ENCODE results near the gene MFN2.
"Not testable (repeated sequence)": the region's sequence is repeated elsewhere in the genome, so short reads cannot be mapped to it uniquely, and the experiment has no call there.

Gene MFN2

DNA sequence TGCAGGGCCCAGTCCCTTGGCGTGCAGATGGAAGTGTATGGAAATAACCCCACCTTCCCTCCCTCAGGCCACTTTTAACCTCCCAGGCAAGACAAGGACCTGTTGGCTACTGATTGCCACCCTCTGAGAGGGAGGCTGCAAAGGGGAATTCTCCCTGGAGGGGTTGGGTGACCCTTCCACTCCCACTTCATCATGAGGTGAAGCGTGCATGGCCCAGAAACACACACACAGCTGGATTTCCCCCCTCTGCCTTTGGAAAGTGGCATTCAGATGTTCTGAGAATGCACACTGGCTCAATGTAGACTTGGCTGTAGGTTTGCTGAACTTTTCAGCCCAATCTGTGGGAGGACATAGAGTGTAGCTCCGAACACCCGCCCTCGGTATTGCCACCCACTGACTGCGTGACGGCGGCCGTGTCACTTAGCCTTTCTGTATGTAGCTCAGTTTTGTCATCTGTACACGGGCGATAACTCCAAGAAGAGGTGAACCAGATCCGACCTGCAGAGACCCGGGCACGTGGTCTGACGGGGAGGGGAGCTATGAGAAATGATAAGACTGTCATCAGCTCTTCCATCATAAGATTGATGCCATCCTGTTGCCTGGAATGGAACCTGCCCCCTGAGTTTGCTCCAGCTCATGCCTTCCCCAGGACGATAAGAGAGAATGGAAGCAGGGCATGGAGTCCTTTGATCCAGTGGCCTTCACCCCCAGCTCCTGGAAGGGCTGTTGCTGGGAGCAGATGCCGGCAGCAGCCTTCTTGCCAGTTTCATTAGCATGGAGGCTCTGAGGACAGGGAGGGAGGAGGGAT lies 58.3 kb downstream of the MFN2 start:
- Histone ChIP-seq H3K27ac (ENCODE audit: low read depth, low read length) (no peak overlapping the region), H3K9ac (ENCODE audit: low read length) (no peak overlapping the region), H3K4me1 (ENCODE audit: control insufficient read depth, insufficient read depth, low read length) (no peaks in the 10 kb centered on the region), H3K36me3 (ENCODE audit: control insufficient read depth, insufficient read depth, low read length) (no peaks in the 10 kb centered on the region), H3K27me3 (ENCODE audit: control insufficient read depth, insufficient read depth, low read length) (no peaks in the 10 kb centered on the region), H3K4me3 (ENCODE audit: low read length) (no peak overlapping the region)

DNA sequence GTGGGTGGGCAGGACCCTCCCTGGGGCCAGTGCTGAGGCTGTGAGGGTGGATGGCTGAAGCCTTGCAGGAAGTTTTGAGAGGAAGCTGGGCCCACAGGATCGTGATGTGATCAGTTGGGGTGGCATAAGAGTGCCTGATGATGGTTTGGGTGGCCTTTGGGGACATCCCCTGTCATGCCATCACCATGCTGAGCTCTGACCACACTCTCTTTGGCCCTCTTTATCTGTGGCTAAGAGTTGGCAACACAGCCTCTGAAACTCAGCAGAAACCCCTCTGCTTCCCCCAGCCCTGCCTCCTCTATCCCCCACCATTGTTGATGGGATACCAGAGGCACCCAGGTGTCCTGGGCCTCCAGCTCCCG lies 58.9 kb downstream of the MFN2 start:
- H3K36me3 ChIP-seq (ENCODE audit: control insufficient read depth, insufficient read depth, low read length), result no peaks in the 10 kb centered on the region
- no peak overlapping the region for H3K4me3 ChIP-seq (ENCODE audit: low read length)
- no peaks in the 10 kb centered on the region for H3K27me3 ChIP-seq (ENCODE audit: control insufficient read depth, insufficient read depth, low read length)
- H3K4me1 ChIP-seq (ENCODE audit: control insufficient read depth, insufficient read depth, low read length), result no peaks in the 10 kb centered on the region
- no peak overlapping the region for H3K9ac ChIP-seq (ENCODE audit: low read length)
- no peak overlapping the region for H3K27ac ChIP-seq (ENCODE audit: low read depth, low read length)

DNA sequence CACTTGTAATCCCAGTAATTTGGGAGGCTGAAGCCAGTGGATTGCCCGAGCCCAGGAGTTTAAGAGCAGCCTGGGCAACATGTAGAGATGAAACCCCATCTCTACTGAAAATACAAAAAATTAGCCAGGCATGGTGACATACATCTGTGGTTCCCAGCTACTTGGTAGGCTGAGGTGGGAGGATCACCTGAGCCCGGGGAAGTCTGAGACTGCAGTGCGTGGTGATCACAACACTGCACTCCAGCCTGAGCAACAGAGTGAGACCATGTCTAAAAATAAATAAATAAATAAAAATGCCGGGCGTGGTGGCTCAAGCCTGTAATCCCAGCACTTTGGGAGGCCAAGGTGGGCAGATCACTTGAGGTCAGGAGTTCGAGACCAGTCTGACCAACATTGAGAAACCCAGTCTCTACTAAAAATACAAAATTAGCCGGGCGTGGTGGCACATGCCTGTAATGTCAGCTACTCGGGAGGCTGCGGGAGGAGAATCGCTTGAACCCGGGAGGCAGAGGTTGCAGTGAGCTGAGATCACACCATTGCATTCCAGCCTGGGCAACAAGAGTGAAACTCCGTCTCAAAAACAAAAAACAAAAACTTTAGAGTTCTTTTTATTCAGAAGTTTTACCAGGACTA lies 59.7 kb downstream of the MFN2 start:
- H3K27ac ChIP-seq (ENCODE audit: low read depth, low read length); H3K9ac ChIP-seq (ENCODE audit: low read length); H3K36me3 ChIP-seq (ENCODE audit: control insufficient read depth, insufficient read depth, low read length); H3K27me3 ChIP-seq (ENCODE audit: control insufficient read depth, insufficient read depth, low read length); H3K4me3 ChIP-seq (ENCODE audit: low read length); H3K4me1 ChIP-seq (ENCODE audit: control insufficient read depth, insufficient read depth, low read length): not testable (repeated sequence)

DNA sequence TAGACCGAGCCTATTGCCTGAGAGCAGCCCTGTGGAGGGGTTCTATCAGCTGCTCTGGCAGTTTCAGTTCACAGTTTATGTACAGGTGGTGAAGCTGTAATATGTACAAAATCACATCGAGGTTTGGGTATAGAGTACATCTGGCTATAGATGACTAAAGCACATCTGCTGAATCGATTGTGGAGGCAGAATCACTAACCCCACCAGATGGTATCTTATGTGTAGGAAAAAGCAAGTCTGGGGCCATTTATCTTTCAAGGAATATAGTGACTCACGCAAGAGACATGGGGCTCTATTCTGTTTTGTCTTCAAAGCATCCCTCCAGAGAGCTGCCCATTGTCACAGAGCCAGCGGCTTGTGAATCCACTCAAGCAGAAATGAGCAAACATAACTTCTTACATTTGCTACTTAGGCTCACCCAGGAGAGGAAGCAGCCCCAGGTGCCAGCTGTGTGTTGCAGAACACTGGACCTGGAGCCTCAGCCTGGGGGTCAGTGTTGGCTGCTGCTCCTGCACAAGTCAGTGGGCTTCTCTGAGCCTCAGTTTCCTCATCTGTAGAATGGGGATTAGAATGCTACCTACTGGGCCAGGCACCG lies 60.3 kb downstream of the MFN2 start:
- H3K27me3 ChIP-seq (ENCODE audit: control insufficient read depth, insufficient read depth, low read length), result no peaks in the 10 kb centered on the region
- no peak overlapping the region for H3K4me3 ChIP-seq (ENCODE audit: low read length)
- no peaks in the 10 kb centered on the region for H3K36me3 ChIP-seq (ENCODE audit: control insufficient read depth, insufficient read depth, low read length)
- H3K4me1 ChIP-seq (ENCODE audit: control insufficient read depth, insufficient read depth, low read length), result no peaks in the 10 kb centered on the region
- H3K27ac ChIP-seq (ENCODE audit: low read depth, low read length), result no peak overlapping the region
- no peak overlapping the region for H3K9ac ChIP-seq (ENCODE audit: low read length)

DNA sequence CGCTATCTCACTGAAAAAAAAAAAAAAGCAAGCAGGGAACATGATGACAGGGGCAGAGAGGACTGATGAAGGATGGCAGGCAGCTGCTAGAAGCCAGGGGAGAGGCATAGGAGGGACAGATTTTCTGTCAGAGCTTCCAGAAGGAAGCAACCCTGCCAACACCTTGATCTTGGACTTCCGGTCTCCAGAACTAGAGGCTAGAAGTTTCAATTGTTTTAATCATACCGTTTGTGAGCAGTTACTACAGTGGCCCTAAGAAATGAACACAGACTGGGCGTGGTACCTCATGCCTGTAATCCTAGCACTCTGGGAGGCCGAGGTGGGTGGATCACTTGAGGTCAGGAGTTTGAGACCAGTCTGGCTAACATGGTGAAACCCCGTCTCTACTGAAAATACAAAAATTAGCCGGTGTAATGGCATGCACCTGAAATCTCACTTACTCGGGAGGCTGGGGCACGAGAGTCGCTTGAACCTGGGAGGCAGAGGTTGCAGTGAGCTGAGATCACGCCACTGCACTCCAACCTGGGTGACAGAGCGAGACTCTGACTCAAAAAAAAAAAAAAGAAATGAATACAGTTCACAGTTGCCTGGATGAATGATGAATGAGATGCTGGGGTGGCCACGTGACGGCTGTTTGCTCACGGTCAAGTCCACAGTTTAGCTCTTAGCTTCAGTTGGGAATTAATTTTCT lies 64.1 kb downstream of the MFN2 start:
- not testable (repeated sequence) for H3K4me1 ChIP-seq (ENCODE audit: control insufficient read depth, insufficient read depth, low read length); H3K36me3 ChIP-seq (ENCODE audit: control insufficient read depth, insufficient read depth, low read length); H3K27ac ChIP-seq (ENCODE audit: low read depth, low read length); H3K27me3 ChIP-seq (ENCODE audit: control insufficient read depth, insufficient read depth, low read length); H3K9ac ChIP-seq (ENCODE audit: low read length); H3K4me3 ChIP-seq (ENCODE audit: low read length)

DNA sequence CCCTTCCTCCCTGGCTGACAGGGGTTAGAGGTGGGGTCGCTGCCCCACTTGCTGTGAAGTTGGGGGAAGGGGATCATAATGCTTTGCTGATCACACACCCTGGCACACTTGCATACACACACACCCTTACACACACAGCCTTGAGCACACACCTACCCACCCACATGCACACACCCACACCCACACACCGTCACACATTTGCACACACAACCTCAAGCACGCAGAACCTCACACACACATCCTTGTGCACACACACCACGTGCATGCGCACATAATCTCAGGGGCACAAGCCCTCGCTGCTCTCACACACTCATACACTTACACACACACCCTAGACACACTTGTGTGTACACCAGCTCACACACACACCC lies 66.5 kb downstream of the MFN2 start:
- Histone ChIP-seq H3K9ac (ENCODE audit: low read length) (no peak overlapping the region), H3K27me3 (ENCODE audit: control insufficient read depth, insufficient read depth, low read length) (no peaks in the 10 kb centered on the region), H3K4me1 (ENCODE audit: control insufficient read depth, insufficient read depth, low read length) (no peaks in the 10 kb centered on the region), H3K27ac (ENCODE audit: low read depth, low read length) (no peak overlapping the region), H3K4me3 (ENCODE audit: low read length) (no peak overlapping the region), H3K36me3 (ENCODE audit: control insufficient read depth, insufficient read depth, low read length) (no peaks in the 10 kb centered on the region)

DNA sequence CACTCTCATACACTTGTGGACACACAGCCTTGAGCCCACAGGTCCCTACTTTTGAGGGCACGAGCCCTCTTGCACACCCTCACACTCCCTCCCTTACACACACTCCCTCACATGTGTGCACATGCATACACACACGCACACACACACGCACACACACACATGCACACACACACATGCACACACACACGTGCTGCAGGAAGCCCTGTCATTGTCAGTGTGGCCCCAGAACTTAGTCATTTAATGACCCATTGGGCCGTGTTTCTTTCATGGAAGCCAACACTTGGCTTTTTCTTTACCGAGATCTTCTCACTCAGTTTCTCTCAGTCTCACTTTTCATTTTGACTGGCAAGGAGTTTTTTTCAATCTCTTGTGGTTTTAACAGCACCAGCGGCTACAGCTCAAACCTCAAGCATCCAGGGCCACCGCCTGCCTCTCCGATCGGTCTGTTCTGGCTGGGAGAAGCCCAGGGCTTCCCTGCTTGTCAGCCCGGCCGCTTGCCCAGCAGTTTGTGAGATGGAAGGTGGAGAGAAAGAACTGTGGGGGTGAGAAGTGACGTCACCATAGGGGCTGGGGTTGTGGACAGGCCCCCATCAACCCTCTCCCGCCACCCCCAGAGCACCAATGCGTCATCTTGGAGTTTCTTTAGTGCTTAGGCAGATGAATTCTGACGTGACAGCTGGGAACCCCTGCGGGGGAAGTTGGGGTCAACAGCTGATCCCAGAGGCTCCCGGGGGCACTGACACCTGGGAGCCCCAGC lies 67.1 kb downstream of the MFN2 start:
- no peak overlapping the region for H3K27ac ChIP-seq (ENCODE audit: low read depth, low read length)
- H3K4me1 ChIP-seq (ENCODE audit: control insufficient read depth, insufficient read depth, low read length), result peaks cover 3% of the 10 kb centered on the region
- no peaks in the 10 kb centered on the region for H3K36me3 ChIP-seq (ENCODE audit: control insufficient read depth, insufficient read depth, low read length)
- no peak overlapping the region for H3K9ac ChIP-seq (ENCODE audit: low read length)
- H3K27me3 ChIP-seq (ENCODE audit: control insufficient read depth, insufficient read depth, low read length), result no peaks in the 10 kb centered on the region
- no peak overlapping the region for H3K4me3 ChIP-seq (ENCODE audit: low read length)

DNA sequence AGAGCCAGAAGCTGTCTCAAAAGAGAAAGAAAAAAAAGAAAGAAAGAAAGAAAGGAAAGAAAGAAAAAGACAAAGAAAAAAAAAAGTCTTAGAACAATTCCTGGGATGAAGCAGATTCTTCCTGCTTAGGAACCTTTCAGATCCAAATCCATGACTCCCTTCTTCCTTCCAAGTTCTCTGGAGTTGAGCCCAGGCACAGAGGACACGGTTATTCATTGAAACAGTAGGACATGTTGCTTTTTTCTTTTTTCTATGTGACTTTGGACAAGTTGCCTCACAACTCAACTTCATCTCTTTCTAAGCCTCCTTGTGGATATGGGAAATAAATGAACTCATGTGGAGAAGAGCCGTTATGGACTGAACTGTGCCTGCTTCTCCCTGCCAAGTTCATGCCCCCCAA lies 68.1 kb downstream of the MFN2 start:
- Histone ChIP-seq H3K4me1 (ENCODE audit: control insufficient read depth, insufficient read depth, low read length) (peaks cover 10% of the 10 kb centered on the region), H3K4me3 (ENCODE audit: low read length) (no peak overlapping the region), H3K9ac (ENCODE audit: low read length) (no peak overlapping the region), H3K27me3 (ENCODE audit: control insufficient read depth, insufficient read depth, low read length) (no peaks in the 10 kb centered on the region), H3K27ac (ENCODE audit: low read depth, low read length) (no peak overlapping the region), H3K36me3 (ENCODE audit: control insufficient read depth, insufficient read depth, low read length) (no peaks in the 10 kb centered on the region)

DNA sequence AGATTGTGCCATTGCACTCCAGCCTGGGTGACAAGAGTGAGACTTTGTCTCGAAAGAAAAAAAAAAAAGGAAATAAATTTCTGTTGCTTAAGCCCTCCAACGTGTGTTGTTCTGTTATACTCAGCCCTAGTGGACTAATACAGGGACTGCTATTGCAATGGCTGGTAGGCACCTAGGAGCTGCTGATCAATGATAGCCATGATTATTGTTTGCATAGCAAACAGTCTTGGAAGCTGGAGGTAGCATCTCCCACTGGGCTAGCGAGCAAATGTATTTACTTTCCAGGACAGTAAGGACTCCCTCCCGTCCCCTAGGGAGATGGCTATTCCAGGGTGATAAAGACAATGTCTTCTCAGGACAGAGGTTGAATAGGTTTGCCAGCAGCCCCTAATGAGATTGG lies 69.4 kb downstream of the MFN2 start:
- Histone ChIP-seq H3K27ac (ENCODE audit: low read depth, low read length) (no peak overlapping the region), H3K9ac (ENCODE audit: low read length) (no peak overlapping the region), H3K36me3 (ENCODE audit: control insufficient read depth, insufficient read depth, low read length) (no peaks in the 10 kb centered on the region), H3K4me1 (ENCODE audit: control insufficient read depth, insufficient read depth, low read length) (peaks cover 15% of the 10 kb centered on the region), H3K4me3 (ENCODE audit: low read length) (no peak overlapping the region), H3K27me3 (ENCODE audit: control insufficient read depth, insufficient read depth, low read length) (no peaks in the 10 kb centered on the region)

DNA sequence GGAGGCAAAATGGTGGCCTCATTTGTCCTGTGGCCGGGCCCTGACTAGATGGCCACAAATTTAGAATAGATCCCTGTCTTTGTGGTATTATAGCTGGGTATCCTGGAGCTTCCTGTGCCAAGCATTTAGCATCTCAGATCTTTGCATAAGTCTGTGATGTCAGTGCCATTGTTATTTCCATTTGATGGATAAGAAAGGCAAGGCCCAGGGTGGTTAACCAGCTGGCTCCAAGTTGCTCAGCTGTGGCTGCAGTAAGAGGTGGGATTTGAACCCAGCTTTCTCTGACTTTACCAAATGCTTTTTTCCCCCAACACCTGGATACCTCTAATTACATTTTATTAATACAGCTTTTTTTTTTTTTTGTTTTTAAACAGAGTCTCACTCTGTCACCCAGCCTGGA lies 71.1 kb downstream of the MFN2 start:
- no peak overlapping the region for H3K4me3 ChIP-seq (ENCODE audit: low read length)
- peaks cover 15% of the 10 kb centered on the region for H3K4me1 ChIP-seq (ENCODE audit: control insufficient read depth, insufficient read depth, low read length)
- H3K27me3 ChIP-seq (ENCODE audit: control insufficient read depth, insufficient read depth, low read length), result no peaks in the 10 kb centered on the region
- no peak overlapping the region for H3K27ac ChIP-seq (ENCODE audit: low read depth, low read length)
- no peaks in the 10 kb centered on the region for H3K36me3 ChIP-seq (ENCODE audit: control insufficient read depth, insufficient read depth, low read length)
- H3K9ac ChIP-seq (ENCODE audit: low read length), result no peak overlapping the region

DNA sequence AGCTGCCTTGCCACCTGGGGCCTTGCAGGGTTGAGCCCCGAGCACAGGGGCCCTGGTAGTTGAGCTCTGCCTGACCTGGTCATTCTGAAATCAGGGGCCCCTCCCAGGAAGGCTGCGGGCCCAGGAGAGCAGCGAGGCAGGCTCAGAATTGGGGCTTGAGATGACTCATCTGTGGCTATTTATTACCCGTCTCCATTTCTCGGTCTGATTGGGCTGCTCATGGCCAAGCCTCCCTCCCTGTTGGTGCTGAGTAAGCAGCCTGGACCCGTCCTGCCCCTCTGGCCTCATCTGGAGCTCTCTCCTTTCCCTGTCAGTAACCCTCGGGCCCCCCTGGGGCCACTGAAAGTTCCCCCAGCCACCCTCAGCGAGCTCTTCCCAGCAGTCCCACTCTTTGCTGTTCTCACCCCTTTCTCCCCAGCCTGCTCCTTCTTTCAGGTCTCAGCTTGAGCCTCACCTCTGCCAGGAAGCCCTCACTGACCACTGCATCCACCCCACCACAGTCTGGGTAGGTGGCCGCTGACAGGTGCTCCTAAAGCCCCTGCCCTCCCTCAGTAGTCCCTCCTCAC lies 71.8 kb downstream of the MFN2 start:
- H3K27ac ChIP-seq (ENCODE audit: low read depth, low read length), result no peak overlapping the region
- no peak overlapping the region for H3K9ac ChIP-seq (ENCODE audit: low read length)
- no peaks in the 10 kb centered on the region for H3K36me3 ChIP-seq (ENCODE audit: control insufficient read depth, insufficient read depth, low read length)
- H3K4me1 ChIP-seq (ENCODE audit: control insufficient read depth, insufficient read depth, low read length), result peaks cover 15% of the 10 kb centered on the region
- H3K27me3 ChIP-seq (ENCODE audit: control insufficient read depth, insufficient read depth, low read length), result no peaks in the 10 kb centered on the region
- H3K4me3 ChIP-seq (ENCODE audit: low read length), result no peak overlapping the region
